Type B pancreatic cell (in vitro differentiated cells): ENCODE data around the gene CENPQ. TPM values are rescaled to one million over a fixed set of nuclear protein-coding genes. Genes with fewer than 3 reads are reported as not detected.

Experiments
- DNase-seq: peaks from one replicate; pipeline ENCODE4 v3.0.0; 2021; ENCODE audit warnings: mixed read lengths; ENCODE audit not compliant: unreplicated experiment; ENCODE audit errors: extremely low spot score
- H3K27ac Mint-ChIP-seq: 2 replicates; pipeline ENCODE4 v1.8.0; 2021; ENCODE audit warnings: mild to moderate bottlenecking, mixed read lengths
- H3K27me3 Mint-ChIP-seq: 2 replicates; pipeline ENCODE4 v1.8.0; 2021; ENCODE audit warnings: mixed read lengths
- H3K36me3 Mint-ChIP-seq: 2 replicates; pipeline ENCODE4 v1.8.0; 2021; ENCODE audit warnings: mixed read lengths
- H3K4me1 Mint-ChIP-seq: one replicate; pipeline ENCODE4 v1.8.0; 2021; ENCODE audit warnings: mixed read lengths; ENCODE audit not compliant: unreplicated experiment
- H3K4me3 Mint-ChIP-seq: 2 replicates; pipeline ENCODE4 v1.8.0; 2021; ENCODE audit warnings: mild to moderate bottlenecking, mixed read lengths
- H3K9me3 Mint-ChIP-seq: 2 replicates; pipeline ENCODE4 v1.8.0; 2021; ENCODE audit warnings: mixed read lengths
- total RNA-seq: library from RNA; stranded (reverse); gene quantifications from 2 replicates; pipeline ENCODE4 v1.2.1, GENCODE V29; 2021; ENCODE audit warnings: low replicate concordance
- TF ChIP-seq, protein P1 (sequence below): fragments of 200-600 bp; sonication (generic); conservative IDR thresholded peaks from 2 replicates; pipeline ENCODE4 v1.5.0; 2021; ENCODE audit warnings: antibody characterized with exemption, mild to moderate bottlenecking

The CENPQ gene
- total RNA-seq, 1 donor from 2014 or later: 8.6 TPM

DNA sequence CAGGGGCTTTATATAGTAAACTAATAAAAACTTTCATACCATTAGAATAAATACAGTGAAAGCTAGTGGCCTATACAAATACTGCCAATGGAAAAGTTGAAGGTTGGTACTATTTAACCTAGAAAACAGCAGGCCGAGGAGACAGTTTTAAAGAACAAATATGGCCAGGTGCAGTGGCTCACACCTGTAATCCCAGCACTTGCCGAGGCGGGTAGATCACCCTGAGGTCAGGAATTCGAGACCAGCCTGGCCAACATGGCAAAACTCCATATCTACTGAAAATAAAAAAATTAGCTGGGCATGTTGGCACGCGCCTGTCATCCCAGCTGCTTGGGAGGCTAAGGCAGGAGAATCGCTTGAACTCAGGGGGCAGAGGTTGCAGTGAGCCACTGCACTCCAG, 61.4 kb downstream of the CENPQ start:
- no peak overlapping the region for H3K27ac Mint-ChIP-seq
- H3K27me3 Mint-ChIP-seq: no peaks in the 10 kb centered on the region
- H3K4me3 Mint-ChIP-seq: no peak overlapping the region
- H3K36me3 Mint-ChIP-seq: no peaks in the 10 kb centered on the region
- peaks cover 5% of the 10 kb centered on the region for H3K4me1 Mint-ChIP-seq
- TF ChIP-seq, protein P1, sequence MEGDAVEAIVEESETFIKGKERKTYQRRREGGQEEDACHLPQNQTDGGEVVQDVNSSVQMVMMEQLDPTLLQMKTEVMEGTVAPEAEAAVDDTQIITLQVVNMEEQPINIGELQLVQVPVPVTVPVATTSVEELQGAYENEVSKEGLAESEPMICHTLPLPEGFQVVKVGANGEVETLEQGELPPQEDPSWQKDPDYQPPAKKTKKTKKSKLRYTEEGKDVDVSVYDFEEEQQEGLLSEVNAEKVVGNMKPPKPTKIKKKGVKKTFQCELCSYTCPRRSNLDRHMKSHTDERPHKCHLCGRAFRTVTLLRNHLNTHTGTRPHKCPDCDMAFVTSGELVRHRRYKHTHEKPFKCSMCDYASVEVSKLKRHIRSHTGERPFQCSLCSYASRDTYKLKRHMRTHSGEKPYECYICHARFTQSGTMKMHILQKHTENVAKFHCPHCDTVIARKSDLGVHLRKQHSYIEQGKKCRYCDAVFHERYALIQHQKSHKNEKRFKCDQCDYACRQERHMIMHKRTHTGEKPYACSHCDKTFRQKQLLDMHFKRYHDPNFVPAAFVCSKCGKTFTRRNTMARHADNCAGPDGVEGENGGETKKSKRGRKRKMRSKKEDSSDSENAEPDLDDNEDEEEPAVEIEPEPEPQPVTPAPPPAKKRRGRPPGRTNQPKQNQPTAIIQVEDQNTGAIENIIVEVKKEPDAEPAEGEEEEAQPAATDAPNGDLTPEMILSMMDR: no peak
- H3K9me3 Mint-ChIP-seq: no peaks in the 10 kb centered on the region
- no peak for DNase-seq

DNA sequence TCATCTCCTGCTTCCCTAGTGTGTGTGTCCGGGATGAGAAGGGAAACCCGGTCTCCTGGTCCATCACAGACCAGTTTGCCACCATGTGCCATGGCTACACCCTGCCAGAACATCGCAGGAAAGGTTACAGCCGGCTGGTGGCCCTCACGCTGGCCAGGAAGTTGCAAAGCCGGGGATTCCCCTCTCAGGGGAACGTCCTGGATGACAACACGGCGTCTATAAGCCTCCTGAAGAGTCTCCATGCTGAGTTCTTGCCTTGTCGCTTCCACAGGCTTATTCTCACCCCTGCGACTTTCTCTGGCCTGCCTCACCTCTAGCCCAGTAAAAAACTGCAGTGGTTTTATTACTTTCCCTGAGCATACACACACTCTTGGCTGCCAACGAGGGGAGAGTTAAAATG, 63.4 kb downstream of the CENPQ start:
- Mint-ChIP-seq H3K9me3 (no peaks in the 10 kb centered on the region), H3K36me3 (no peaks in the 10 kb centered on the region), H3K4me3 (no peak overlapping the region), H3K27me3 (no peaks in the 10 kb centered on the region), H3K27ac (no peak overlapping the region), H3K4me1 (peaks cover 5% of the 10 kb centered on the region)
- DNase-seq: no peak
- TF ChIP-seq, protein P1: no peak

GRCh38 chr6:49527320-49527719, 64.2 kb downstream of the CENPQ start:
- TF ChIP-seq, protein P1: no peak
- no peaks in the 10 kb centered on the region for H3K36me3 Mint-ChIP-seq
- peaks cover 5% of the 10 kb centered on the region for H3K27me3 Mint-ChIP-seq
- no peak for DNase-seq
- no peak overlapping the region for H3K4me3 Mint-ChIP-seq
- H3K27ac Mint-ChIP-seq: no peak overlapping the region
- H3K4me1 Mint-ChIP-seq: peaks cover 12% of the 10 kb centered on the region
- no peaks in the 10 kb centered on the region for H3K9me3 Mint-ChIP-seq

- peaks cover 5% of the 10 kb centered on the region for H3K27me3 Mint-ChIP-seq
- H3K4me1 Mint-ChIP-seq: peaks cover 6% of the 10 kb centered on the region
- TF ChIP-seq, protein P1: no peak
- H3K36me3 Mint-ChIP-seq: no peaks in the 10 kb centered on the region
- H3K4me3 Mint-ChIP-seq: no peak overlapping the region
- H3K27ac Mint-ChIP-seq: no peak overlapping the region
- DNase-seq: no peak
- H3K9me3 Mint-ChIP-seq: no peaks in the 10 kb centered on the region
Measured at GRCh38 chr6:49528571-49528970, 65.4 kb downstream of the CENPQ start.

DNA sequence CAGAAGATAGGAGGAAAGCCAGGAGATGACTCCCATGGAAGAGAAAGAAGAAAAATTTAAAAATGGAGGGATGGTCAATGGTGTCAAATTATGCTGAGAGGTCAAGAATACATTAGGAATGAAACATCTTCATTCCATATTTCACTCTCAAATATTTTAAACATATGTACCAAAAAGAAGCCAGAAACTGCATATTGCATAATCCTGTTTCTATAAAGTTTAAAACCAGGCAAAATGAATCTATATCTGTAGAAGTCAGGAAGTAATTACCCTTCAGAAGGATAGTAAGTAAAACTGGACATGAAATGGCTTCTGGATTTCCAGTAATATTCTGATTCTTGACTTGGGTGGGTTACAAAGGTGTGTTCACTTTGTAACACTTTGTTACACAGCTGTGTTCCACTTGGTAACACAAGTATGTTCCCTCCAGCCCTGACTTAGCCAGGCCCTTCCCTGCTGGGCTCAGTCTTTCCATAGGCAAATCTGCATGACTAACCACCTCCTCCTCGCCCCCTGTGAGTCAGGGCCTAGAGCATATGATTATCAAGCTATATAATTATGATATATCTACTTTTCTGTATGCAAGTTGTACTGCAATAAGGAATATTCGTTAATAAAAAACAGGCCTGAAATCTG, 67.1 kb downstream of the CENPQ start:
- no peak overlapping the region for H3K4me3 Mint-ChIP-seq
- H3K36me3 Mint-ChIP-seq: no peaks in the 10 kb centered on the region
- peaks cover 6% of the 10 kb centered on the region for H3K4me1 Mint-ChIP-seq
- H3K9me3 Mint-ChIP-seq: no peaks in the 10 kb centered on the region
- H3K27ac Mint-ChIP-seq: no peak overlapping the region
- DNase-seq: no peak
- TF ChIP-seq, protein P1: no peak
- H3K27me3 Mint-ChIP-seq: peaks cover 5% of the 10 kb centered on the region
